ENCODE data around the gene LNPK.

LNPK gene

DNA sequence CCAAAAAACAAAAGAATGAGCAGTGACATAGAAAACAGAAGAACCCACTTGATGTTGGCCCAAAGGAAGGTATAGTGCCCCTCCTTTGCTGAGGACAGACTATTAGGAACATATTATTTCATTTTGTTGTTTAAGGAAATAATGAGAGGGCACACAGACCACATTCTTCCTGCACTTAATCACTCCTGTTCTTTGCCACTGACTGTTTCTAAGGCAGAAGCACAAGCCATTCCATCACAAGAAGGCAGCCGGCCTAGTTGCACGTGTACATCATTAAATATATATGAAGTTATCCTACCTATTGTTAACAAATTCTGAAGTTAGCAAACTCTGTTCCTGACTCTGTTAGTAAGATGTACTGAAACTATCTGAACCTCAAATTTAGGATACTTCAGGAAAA, 110.0 kb downstream of the LNPK start:
- no peak overlapping the region for H3K4me3 ChIP-seq (ENCODE audit: low read depth, low read length)
- in situ Hi-C loops (cut with HindIII; ENCODE audit: low sequenced_read_pairs) = no loop called here
- TF ChIP-seq, protein P1, sequence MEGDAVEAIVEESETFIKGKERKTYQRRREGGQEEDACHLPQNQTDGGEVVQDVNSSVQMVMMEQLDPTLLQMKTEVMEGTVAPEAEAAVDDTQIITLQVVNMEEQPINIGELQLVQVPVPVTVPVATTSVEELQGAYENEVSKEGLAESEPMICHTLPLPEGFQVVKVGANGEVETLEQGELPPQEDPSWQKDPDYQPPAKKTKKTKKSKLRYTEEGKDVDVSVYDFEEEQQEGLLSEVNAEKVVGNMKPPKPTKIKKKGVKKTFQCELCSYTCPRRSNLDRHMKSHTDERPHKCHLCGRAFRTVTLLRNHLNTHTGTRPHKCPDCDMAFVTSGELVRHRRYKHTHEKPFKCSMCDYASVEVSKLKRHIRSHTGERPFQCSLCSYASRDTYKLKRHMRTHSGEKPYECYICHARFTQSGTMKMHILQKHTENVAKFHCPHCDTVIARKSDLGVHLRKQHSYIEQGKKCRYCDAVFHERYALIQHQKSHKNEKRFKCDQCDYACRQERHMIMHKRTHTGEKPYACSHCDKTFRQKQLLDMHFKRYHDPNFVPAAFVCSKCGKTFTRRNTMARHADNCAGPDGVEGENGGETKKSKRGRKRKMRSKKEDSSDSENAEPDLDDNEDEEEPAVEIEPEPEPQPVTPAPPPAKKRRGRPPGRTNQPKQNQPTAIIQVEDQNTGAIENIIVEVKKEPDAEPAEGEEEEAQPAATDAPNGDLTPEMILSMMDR (IDR thresholded peaks at IDR 0.05; ENCODE audit: low read depth, low read length, missing control alignments) = no peak
- no peak for DNase-seq (ENCODE audit: low read depth)

DNA sequence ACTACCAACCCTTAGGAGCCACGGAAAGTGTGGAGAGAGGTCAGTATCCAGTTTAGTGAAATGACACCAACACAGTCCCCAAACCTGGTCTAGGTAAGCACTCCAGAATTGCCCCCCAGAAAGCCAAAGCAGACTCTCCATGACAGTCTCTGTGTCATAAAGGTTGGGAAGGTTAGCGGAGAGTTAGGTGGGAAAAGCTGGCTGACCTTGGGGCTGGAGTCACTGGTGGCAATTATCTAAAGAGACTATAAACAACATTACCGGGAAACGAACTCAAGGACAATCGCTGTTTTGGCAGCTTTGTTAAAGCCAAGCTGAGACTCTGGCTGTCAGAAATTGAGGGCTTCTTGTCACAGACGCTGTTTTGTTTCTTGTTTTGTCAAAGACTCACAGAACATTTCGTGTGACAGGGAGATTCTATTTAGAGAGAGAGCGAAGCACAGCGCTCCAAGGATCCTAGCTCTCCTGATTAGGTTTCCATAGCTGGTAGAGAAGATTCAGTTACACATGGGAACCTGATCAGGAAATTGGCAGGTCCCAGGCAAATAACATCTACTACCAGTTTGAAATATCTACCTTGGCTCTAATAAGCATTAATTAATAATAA, 111.3 kb downstream of the LNPK start:
- H3K4me3 ChIP-seq (ENCODE audit: low read depth, low read length) = no peak overlapping the region
- no peak for DNase-seq (ENCODE audit: low read depth)
- in situ Hi-C loops (cut with HindIII; ENCODE audit: low sequenced_read_pairs) = no loop called here
- TF ChIP-seq, protein P1 (IDR thresholded peaks at IDR 0.05; ENCODE audit: low read depth, low read length, missing control alignments) = no peak

DNA sequence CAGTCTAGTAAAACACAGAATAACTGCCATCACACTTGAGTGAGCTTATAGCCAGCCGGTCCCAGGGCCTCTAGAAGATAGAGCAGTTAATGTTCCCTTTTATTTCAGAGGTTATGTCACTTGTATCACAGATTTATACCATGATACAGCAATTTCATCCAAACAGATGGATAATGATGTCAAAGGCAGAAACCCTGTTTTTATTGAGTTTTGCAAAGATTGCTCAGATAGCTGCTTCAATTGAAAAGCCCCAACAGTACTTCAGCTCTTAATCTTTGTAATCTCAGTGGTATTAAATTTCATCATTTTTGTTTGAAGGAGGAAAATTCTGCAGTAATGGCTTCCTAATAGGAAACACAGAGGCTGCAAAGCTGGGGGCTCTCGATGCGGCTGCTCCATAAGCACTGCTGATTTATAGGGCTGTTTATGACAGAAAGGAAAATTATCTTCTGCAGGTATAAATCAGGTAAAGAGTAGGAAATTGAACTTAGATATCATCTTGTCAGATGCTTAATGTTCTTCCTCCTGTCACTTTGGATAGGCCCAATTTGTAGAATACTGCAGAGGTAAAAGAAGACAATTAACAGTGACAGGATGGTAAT, 112.3 kb downstream of the LNPK start:
- H3K4me3 ChIP-seq (ENCODE audit: low read depth, low read length) = no peak overlapping the region
- in situ Hi-C loops (cut with HindIII; ENCODE audit: low sequenced_read_pairs) = loop anchor here (5.0 kb wide), 2 partner anchors 38 to 77 kb away; no protein-coding TSS in a partner anchor
- DNase-seq (ENCODE audit: low read depth) = no peak
- TF ChIP-seq, protein P1 (IDR thresholded peaks at IDR 0.05; ENCODE audit: low read depth, low read length, missing control alignments) = no peak

DNA sequence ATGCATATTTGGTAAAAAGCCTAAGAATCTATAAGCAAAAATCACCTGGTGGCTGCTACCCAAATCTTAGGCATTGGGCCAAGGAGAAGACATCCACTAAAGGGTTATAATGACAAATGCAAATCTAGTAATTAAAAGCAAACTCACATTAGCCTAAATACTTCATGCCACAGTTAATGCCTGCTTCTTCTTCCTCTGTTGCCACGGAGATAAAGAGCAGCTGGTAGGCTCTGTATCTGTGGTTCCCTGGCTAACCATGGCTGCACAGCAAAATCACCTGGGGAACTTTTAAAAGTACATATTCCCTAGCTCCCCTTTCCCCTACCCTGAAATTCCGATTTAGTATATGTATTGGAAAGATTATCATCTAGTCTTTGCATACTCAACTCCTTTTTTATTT, 114.3 kb downstream of the LNPK start:
- in situ Hi-C loops (cut with HindIII; ENCODE audit: low sequenced_read_pairs) = loop anchor here (5.0 kb wide), 2 partner anchors 35 to 80 kb away; no protein-coding TSS in a partner anchor
- DNase-seq (ENCODE audit: low read depth) = no peak
- TF ChIP-seq, protein P1 (IDR thresholded peaks at IDR 0.05; ENCODE audit: low read depth, low read length, missing control alignments) = no peak
- no peak overlapping the region for H3K4me3 ChIP-seq (ENCODE audit: low read depth, low read length)

DNA sequence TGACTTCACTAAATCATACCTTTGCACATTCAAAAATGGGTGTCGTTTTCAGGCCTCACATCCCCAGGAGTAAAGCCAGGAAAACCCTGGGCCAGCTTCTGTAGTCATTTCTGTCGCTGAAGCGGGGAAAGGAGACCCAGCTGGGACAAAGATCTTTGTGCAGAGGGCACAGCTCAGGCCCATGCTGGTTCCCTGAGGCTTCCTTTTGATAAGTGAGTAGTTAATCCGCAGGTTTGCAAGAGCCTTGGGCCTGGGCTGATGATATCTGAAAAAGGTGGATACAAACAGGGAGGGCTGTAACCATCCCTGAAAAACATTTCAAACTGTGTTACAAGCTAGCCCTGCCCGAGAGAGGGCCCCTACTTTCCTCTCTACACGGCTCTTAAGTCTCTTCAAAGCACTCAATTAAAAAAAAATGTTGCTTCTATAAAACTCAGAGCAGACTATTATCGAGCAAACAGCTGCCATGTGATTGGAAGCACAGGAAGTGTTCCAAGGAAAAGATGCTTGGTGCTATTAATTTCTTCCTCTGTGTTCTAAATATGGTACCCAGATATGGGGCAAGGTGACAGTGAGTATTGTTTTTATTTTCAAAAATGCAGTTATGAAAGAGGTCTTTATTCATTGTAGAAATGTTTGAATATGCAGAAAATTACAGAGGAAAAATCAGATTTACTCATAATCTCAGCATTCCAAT, 117.2 kb downstream of the LNPK start:
- no peak for DNase-seq (ENCODE audit: low read depth)
- TF ChIP-seq, protein P1 (IDR thresholded peaks at IDR 0.05; ENCODE audit: low read depth, low read length, missing control alignments) = no peak
- H3K4me3 ChIP-seq (ENCODE audit: low read depth, low read length) = no peak overlapping the region
- in situ Hi-C loops (cut with HindIII; ENCODE audit: low sequenced_read_pairs) = loop anchor here (5.0 kb wide), 2 partner anchors 33 to 82 kb away; no protein-coding TSS in a partner anchor

DNA sequence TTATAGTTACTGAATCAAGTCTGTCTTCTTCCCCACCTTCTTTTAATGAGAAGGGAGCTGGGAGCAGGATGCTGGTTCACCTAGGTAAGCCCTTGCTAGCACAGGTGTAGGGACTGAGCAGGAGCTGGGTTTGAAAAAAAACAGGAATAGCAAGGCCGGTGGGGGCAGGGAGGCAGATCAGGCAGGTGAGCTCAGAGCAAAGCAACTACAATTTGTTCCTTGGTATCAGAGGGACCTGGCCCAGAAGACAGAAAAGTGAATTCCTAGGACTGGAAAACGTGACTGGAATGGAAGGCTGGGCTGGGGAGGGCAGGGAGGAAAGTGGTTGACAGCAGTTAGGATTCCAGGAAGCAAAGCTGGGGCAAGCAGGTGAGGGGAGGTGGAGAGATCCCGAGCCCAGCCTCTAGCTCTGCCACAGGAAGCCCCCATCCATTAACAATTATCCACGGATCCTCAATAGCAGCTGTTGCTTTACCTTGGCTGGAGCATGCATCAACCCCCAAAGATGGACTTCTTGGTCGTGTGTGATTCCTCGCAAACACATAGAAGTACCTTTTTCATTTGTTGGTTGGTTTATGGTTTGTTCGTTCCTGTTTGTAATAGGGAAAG, 118.4 kb downstream of the LNPK start:
- TF ChIP-seq, protein P1 (IDR thresholded peaks at IDR 0.05; ENCODE audit: low read depth, low read length, missing control alignments) = no peak
- in situ Hi-C loops (cut with HindIII; ENCODE audit: low sequenced_read_pairs) = no loop called here
- DNase-seq (ENCODE audit: low read depth) = no peak
- no peak overlapping the region for H3K4me3 ChIP-seq (ENCODE audit: low read depth, low read length)

Measured in astrocyte of the cerebellum (primary cell).